Ishikawa (cell line): Measurements from ENCODE around the gene COL28A1.

Experiments used
- CEBPB ChIP-seq: IDR thresholded peaks from 2 replicates; pipeline ENCODE4 v1.6.1; 2012
- CREB1 ChIP-seq: IDR thresholded peaks from 2 replicates; pipeline ENCODE4 v1.6.1; 2012; ENCODE audit warnings: low read depth
- EGR1 ChIP-seq: IDR thresholded peaks from 2 replicates; pipeline ENCODE4 v1.6.1; 2012
- EP300 ChIP-seq: IDR thresholded peaks from 2 replicates; pipeline ENCODE4 v1.6.1; 2012; ENCODE audit warnings: borderline replicate concordance
- FOXM1 ChIP-seq: IDR thresholded peaks from 2 replicates; pipeline ENCODE4 v1.6.1; 2012; ENCODE audit warnings: low read depth, borderline replicate concordance
- NFIC ChIP-seq: IDR thresholded peaks from 2 replicates; pipeline ENCODE4 v1.6.1; 2012
- RAD21 ChIP-seq: IDR thresholded peaks from 2 replicates; pipeline ENCODE4 v1.6.1; 2012; ENCODE audit warnings: low read depth
- REST ChIP-seq: IDR thresholded peaks from 2 replicates; pipeline ENCODE4 v1.6.1; 2012; ENCODE audit warnings: low read depth, mild to moderate bottlenecking
- TAF1 ChIP-seq: IDR thresholded peaks from 2 replicates; pipeline ENCODE4 v1.6.1; 2012; ENCODE audit warnings: low read depth, mild to moderate bottlenecking
- TCF12 ChIP-seq: IDR thresholded peaks from 2 replicates; pipeline ENCODE4 v1.6.1; 2012; ENCODE audit warnings: low read depth
- TEAD4 ChIP-seq: IDR thresholded peaks from 2 replicates; pipeline ENCODE4 v1.6.1; 2012
- USF1 ChIP-seq: IDR thresholded peaks from 2 replicates; pipeline ENCODE4 v1.6.1; 2012
- YY1 ChIP-seq: IDR thresholded peaks from 2 replicates; pipeline ENCODE4 v1.6.1; 2012; ENCODE audit warnings: low read depth
- ZBTB7A ChIP-seq: IDR thresholded peaks from 2 replicates; pipeline ENCODE4 v1.6.1; 2012; ENCODE audit warnings: low read depth
- TF ChIP-seq, protein P1 (sequence below): IDR thresholded peaks from 2 replicates; pipeline ENCODE4 v1.6.1; 2012

Gene COL28A1

DNA sequence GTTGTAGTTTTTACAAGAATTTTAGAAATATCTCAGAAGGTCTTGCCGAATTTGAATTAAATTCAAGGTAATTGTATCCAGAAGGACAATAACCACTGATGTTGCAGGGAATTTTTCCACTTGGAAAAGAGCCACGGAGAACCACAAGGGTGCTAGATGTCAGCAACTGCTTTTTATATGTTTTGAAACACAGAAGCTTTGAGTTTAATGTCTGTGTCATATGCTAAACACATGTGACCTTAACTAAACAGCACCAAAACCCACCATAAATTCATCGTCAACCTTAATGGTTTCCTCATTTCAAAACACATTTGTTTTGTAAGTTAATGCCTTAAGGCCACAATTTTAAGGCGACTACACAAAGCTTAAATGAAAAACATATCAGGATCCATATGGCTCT is 106.9 kb downstream of the COL28A1 start:
- TF ChIP-seq, protein P1, sequence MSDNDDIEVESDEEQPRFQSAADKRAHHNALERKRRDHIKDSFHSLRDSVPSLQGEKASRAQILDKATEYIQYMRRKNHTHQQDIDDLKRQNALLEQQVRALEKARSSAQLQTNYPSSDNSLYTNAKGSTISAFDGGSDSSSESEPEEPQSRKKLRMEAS = no peak
- TF ChIP-seq CREB1 = no peak

- TF ChIP-seq TEAD4 (no peak), NFIC (no peak), RAD21 (no peak), FOXM1 (no peak), CEBPB (no peak), CREB1 (no peak), TAF1 (no peak), EGR1 (no peak), ZBTB7A (no peak), TCF12 (no peak), USF1 (no peak), YY1 (no peak), REST (no peak), EP300 (no peak)
- TF ChIP-seq, protein P1 = no peak
Observed at GRCh38 chr7:7427363-7427762, 108.3 kb downstream of the COL28A1 start.

DNA sequence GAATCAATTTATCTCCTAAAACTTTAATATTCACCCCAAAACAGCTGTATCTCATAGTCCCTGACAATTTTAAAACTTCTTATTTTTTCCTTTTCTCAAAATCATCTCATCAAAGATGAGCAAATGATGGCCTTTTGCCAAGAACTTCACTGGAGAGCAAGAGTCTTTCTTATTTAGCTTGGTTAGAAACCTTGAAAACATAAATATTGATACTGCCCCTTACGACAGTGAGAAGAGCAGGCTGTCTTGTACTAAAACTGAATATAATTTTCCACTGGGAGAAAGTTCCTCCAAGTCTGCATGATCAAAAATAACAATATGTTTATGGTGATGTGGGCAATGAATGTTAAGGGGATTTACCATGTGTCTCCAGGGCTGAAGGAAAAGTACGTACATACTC is 109.0 kb downstream of the COL28A1 start:
- TF ChIP-seq FOXM1 (no peak), EGR1 (no peak), TAF1 (no peak), EP300 (no peak)

DNA sequence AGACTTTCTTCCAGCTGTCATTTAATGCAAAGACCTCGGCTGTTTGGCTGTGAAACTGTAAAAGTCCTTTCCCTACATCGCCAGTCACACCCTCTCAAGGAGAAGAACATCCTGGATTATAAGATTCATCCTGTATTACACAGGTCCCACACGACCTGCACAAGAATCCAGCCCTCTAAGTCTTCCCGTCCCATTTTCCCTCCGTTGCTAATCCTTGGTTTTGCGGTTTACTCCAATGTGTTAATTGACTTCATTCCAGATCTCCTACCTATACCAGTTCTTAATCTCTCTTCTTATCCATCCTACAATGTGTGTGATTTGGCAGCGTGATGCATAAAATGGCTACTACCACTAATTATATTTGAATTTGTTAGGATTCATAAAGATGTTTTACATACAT is 110.4 kb downstream of the COL28A1 start:
- no peak for TF ChIP-seq TAF1
- TF ChIP-seq, protein P1 = no peak
- no peak for TF ChIP-seq RAD21
- TF ChIP-seq TCF12 = no peak
- no peak for TF ChIP-seq TEAD4
- no peak for TF ChIP-seq FOXM1
- no peak for TF ChIP-seq EP300
- no peak for TF ChIP-seq ZBTB7A
- TF ChIP-seq CEBPB = no peak
- TF ChIP-seq CREB1 = no peak
- no peak for TF ChIP-seq REST
- no peak for TF ChIP-seq USF1
- no peak for TF ChIP-seq EGR1
- no peak for TF ChIP-seq YY1
- no peak for TF ChIP-seq NFIC

DNA sequence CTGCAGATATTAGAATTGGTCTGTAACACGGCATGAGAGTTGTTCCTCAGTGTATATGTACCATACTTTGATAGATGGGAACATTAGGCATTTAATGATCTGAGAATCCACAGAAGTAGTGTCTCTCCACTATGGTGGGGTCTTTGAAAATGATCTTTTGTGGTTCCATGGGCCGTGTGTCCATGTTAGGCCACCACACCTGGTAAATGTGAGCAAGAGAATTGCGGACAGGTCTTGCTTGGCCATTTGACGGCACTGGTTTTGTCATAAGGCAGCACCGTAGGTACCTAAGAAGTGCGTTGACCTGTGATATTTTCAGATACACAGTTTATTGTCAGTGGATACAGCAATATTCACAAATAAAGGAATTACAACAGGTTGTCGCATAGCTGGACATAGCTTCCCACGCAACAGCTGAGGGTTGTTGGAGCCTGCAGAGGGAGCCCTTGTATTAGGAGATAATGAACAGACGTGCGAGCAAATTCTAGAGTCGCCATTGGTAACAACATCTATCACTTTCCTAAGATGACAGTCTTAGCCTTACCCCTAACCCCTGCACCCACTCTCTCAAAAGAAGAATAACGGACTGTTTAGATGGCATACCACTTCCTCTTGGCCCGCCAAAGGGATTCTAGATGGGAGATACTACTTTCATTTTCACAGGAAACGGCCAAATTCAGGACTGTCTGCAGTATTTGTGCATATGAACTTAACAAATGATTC is 111.4 kb downstream of the COL28A1 start:
- no peak for TF ChIP-seq FOXM1
- peak; percentile 96 for TF ChIP-seq RAD21
- TF ChIP-seq EGR1 = no peak

DNA sequence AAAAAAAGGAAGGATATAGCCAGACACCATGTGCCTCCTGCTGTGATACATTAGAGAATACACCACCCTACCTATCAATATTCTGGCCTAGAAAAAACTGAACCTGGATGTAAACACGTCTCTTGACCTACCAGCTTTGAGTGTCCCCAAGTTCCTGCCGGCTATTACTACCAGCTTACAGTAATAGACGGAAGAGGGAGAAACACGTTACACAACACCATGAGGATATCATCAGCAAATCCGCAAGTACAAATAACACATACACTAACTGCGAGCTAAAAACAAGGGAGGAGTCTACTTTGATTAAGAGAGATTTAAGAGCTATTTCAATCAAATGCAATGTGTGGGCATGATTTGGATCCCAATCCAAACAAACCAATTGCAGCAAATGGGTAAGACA is 113.0 kb downstream of the COL28A1 start:
- TF ChIP-seq CREB1 = no peak
- TF ChIP-seq NFIC = no peak
- TF ChIP-seq USF1 = no peak
- TF ChIP-seq YY1 = no peak
- TF ChIP-seq REST = no peak
- TF ChIP-seq TEAD4 = no peak
- no peak for TF ChIP-seq EP300
- no peak for TF ChIP-seq CEBPB
- no peak for TF ChIP-seq TAF1
- TF ChIP-seq FOXM1 = no peak
- TF ChIP-seq RAD21 = no peak
- no peak for TF ChIP-seq TCF12
- no peak for TF ChIP-seq ZBTB7A
- TF ChIP-seq EGR1 = no peak
